Effector memory CD8-positive, alpha-beta T cell (primary cell): Measurements from ENCODE around the gene VPS72.
"Not testable (repeated sequence)": the region's sequence is repeated elsewhere in the genome, so short reads cannot be mapped to it uniquely, and the experiment has no call there.

Experiments
- ATAC-seq: fragments of 150-1000 bp; cut with Tn5 transposase; replicated peaks from 2 replicates; pipeline ENCODE4 v1.10.0; 2021; ENCODE audit warnings: mild to moderate bottlenecking, moderate library complexity
- DNase-seq, 3 experiments: peaks; one replicate each; pipeline ENCODE4 v3.0.0; 2021
- H3K27ac Mint-ChIP-seq, 2 donors: one replicate each; pipeline ENCODE4 v1.8.0; 2022; ENCODE audit warnings: mild to moderate bottlenecking in 2 of 2, mixed read lengths in 2 of 2, moderate library complexity in 2 of 2
- H3K27me3 Mint-ChIP-seq, 2 donors: one replicate each; pipeline ENCODE4 v1.8.0; 2022; ENCODE audit warnings: mixed read lengths in 2 of 2
- H3K36me3 Mint-ChIP-seq: one replicate; pipeline ENCODE4 v1.8.0; 2022; ENCODE audit warnings: mild to moderate bottlenecking, moderate library complexity, mixed read lengths; ENCODE audit not compliant: insufficient read depth
- H3K4me1 Mint-ChIP-seq, 2 donors: one replicate each; pipeline ENCODE4 v1.8.0; 2022; ENCODE audit warnings: low read depth in 2 of 2, mixed read lengths in 2 of 2
- H3K4me3 Mint-ChIP-seq, 2 donors: one replicate each; pipeline ENCODE4 v1.8.0; 2022; ENCODE audit warnings: mild to moderate bottlenecking in 2 of 2, mixed read lengths in 2 of 2, moderate library complexity in 2 of 2
- H3K9me3 Mint-ChIP-seq, 2 donors: one replicate each; pipeline ENCODE4 v1.8.0; 2022; ENCODE audit warnings: mixed read lengths in 2 of 2
- total RNA-seq, 9 experiments: gene quantifications; one replicate each; lab custom pipeline; 2026; lab: John Stamatoyannopoulos, UW

VPS72 gene, protein sequence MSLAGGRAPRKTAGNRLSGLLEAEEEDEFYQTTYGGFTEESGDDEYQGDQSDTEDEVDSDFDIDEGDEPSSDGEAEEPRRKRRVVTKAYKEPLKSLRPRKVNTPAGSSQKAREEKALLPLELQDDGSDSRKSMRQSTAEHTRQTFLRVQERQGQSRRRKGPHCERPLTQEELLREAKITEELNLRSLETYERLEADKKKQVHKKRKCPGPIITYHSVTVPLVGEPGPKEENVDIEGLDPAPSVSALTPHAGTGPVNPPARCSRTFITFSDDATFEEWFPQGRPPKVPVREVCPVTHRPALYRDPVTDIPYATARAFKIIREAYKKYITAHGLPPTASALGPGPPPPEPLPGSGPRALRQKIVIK
- 21.0 to 59.0 (median 46.5) reads per million in 9 experiments for total RNA-seq

DNA sequence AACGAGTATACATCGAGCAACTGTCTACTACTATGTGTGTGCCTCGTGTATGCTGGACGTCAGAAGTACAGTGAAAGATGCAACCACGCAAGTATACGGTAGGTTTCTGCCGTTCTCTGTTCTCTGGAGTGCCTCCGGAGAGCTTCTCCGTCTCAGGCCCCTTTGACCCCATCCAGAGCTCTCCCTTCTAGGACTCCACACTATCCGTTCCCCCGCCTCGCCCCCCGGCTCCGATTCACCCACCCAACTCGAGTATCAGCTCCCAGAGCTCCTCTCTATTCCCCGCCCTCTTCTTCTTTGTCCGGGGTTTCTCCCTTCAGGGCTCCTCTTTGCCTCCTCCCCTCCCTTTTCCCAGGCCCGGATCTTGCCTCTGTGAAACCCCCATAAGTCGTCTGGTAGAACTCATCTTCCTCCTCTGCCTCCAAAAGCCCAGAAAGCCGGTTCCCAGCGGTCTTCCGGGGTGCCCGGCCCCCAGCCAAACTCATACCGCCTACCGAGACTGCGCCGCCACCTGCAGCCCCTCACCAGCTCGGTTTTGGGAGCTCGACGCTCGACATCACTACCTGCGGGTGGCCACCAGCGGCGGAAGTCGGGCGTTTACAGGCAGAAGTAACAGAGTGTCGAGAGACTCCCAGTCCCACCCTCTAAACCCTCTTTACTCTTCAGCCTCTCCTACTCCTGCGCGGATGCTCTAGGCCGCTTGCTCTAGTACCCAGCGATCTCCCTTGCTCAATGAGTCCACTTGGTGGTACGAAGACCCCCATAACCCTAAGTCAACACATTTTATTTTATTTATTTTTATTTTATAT, at the start of gene VPS72:
Gene VPS72, minus strand, starts transcription at position 561 of the 809 bp plus-strand sequence. Its CDS starts 76 bp downstream, at position 485.
- Mint-ChIP-seq H3K4me3 (peak within 1 kb of the TSS; percentile 98 to 100), H3K36me3 (peaks cover 20% of the 10 kb centered on the region), H3K27me3 (no peaks in the 10 kb centered on the region), H3K27ac (peak within 1 kb of the TSS; percentile 97 to 99), H3K9me3 (no peaks in the 10 kb centered on the region), H3K4me1 (peaks cover 29 to 30% of the 10 kb centered on the region in 2 donors)
- ATAC-seq (peak; percentile 95), DNase-seq (peak; percentile 73 to 77 (median 74))

DNA sequence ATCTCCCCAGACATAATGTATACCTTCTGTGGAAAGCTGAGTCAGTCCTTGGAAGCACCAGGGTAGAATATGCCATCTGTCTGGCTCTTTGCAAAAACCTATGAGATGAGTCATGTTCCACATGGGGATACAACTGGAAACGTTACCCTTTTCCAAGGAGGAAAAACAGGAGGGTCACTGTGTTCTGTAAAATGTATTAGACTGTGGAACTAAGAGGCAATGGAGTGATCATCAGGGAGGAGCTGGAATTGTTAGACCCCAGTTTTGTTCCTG, 48.4 kb upstream of the VPS72 start:
- Mint-ChIP-seq H3K4me1 (no peaks in the 10 kb centered on the region), H3K9me3 (no peaks in the 10 kb centered on the region), H3K27ac (peak overlapping the region in 1 of 2 donors; percentile 32), H3K4me3 (no peak overlapping the region), H3K27me3 (no peaks in the 10 kb centered on the region), H3K36me3 (peaks cover 99% of the 10 kb centered on the region)
- ATAC-seq = no peak
- no peak for DNase-seq

DNA sequence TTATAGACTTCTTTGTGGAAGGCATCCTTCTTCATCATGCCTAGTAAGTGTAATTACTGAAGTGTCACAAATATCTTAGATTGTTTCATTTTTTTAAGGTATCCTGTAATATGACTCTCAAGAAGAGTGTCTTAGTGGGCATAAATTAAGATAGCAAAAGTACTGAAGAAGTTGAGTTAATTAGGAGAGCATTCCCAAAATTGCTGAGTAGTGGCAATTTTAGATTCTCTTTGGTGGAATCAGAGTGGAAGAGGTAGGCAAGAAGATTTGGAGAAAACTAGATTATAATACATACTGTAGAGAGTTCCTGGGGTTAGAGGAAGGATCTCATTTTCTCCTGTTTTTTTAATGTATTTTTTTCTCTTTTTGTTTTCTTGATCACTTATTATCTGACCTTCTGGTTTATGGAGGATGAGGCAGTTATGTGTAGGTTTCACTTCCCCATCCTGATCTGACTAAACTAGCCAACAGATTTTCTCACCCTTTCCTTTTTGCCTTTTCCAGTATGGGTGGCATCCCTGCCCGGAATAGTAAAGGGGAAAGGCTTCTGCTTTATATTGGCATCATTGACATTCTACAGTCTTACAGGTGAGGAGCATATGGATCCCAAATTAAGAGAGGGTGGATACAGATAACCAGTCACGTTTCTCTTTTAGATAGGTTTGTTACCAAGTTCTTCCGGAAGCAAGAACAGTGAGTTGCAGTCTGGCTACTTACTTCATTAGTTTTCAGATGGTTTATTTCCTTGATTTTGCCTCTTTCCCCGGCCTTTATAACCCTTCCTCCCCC, 47.9 kb upstream of the VPS72 start:
- Mint-ChIP-seq H3K36me3 (peaks cover 99% of the 10 kb centered on the region), H3K27me3 (no peaks in the 10 kb centered on the region), H3K4me3 (no peak overlapping the region), H3K9me3 (no peaks in the 10 kb centered on the region), H3K27ac (peak overlapping the region in 1 of 2 donors; percentile 32), H3K4me1 (no peaks in the 10 kb centered on the region)
- DNase-seq (no peak), ATAC-seq (no peak)

DNA sequence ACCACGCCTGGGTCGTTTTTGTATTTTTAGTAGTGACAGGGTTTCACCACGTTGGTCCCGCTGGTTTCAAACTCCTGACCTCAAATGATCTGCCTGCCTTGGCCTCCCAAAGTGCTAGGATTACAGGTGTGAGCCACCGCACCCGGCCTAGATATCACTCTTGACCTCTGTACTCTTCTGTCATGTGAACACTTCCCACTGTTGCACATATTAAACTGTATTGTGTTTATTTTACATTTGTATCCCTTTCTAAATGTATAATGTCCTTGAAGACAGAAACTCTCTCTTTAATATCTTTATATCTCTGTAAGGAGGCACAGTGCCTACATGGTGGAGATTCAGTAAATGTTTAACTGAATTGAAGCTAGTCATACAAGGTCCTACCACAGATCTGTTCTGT, 45.2 kb upstream of the VPS72 start:
- no peaks in the 10 kb centered on the region for H3K27me3 Mint-ChIP-seq
- H3K4me3 Mint-ChIP-seq = no peak overlapping the region
- DNase-seq (no peak), ATAC-seq (no peak)
- H3K4me1 Mint-ChIP-seq = no peaks in the 10 kb centered on the region
- H3K27ac Mint-ChIP-seq = peak overlapping the region; percentile 12 to 65
- H3K9me3 Mint-ChIP-seq = no peaks in the 10 kb centered on the region
- peaks cover 89% of the 10 kb centered on the region for H3K36me3 Mint-ChIP-seq

DNA sequence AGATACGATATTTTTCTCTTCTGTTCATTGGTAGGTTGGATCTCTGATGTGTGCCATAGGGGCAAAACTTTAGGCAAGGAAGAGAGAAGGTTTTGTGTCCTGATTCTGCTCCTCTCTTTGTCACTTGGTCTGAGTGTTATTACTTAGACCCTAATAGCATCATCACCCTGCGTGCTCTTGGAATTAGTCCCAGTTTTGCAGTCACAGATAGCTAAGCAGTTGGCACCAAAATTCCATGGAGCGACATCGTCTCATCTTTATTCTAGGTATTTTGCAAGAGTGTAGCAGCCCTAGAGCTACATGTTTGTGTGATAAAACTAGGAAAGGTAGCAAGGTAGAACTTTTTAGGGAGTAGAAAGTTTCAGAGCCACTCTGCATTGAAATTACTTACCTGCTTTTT, 32.1 kb upstream of the VPS72 start:
- peaks cover 3 to 13% of the 10 kb centered on the region in 2 donors for H3K4me1 Mint-ChIP-seq
- no peaks in the 10 kb centered on the region for H3K9me3 Mint-ChIP-seq
- ATAC-seq (no peak), DNase-seq (no peak)
- H3K27me3 Mint-ChIP-seq = no peaks in the 10 kb centered on the region
- H3K4me3 Mint-ChIP-seq = no peak overlapping the region
- H3K27ac Mint-ChIP-seq = no peak overlapping the region
- H3K36me3 Mint-ChIP-seq = peaks cover 29% of the 10 kb centered on the region

DNA sequence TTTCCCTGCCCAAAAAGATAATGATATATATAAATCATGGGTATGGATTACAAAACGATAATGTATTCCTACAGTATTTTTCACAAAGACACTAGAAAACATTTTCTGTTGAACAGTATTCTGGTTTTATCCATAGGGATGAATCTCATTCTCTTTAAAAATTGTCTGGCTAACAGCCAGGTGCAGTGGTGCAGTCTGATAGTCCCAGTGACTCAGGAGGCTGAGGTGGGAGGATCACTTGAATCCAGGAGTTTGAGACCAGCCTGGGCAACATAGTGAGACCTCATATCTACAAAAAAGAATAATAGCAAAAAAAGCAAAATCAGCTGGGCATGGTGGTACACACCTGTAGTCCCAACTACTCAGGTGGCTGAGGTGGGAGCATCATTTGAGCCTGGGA, 31.6 kb upstream of the VPS72 start:
- DNase-seq = no peak
- H3K27me3 Mint-ChIP-seq = no peaks in the 10 kb centered on the region
- H3K4me1 Mint-ChIP-seq = peaks cover 3 to 15% of the 10 kb centered on the region in 2 donors
- H3K9me3 Mint-ChIP-seq = no peaks in the 10 kb centered on the region
- no peak overlapping the region for H3K4me3 Mint-ChIP-seq
- H3K27ac Mint-ChIP-seq = no peak overlapping the region
- no peak for ATAC-seq
- peaks cover 26% of the 10 kb centered on the region for H3K36me3 Mint-ChIP-seq

DNA sequence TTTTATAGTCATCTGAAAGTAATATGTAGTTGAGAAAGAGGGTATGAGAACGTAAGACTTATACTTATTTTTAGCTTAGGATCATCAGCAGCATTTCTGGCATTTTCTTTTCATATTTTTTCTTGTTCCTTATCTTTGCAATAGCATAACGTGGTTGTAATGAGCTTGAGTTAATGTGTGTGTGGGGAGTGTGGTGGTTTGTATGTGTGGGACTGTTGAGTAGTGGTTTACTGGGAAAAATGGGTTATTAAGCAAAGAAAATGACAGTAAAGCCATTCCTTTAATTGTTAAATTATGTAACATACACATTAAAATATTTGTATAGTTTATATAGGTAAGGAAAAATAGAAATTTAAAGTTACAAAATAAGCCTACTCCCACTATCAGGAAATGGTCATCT, 23.6 kb upstream of the VPS72 start:
- ATAC-seq = no peak
- H3K36me3 Mint-ChIP-seq = peaks cover 46% of the 10 kb centered on the region
- peak overlapping the region in 1 of 2 donors; percentile 51 for H3K27ac Mint-ChIP-seq
- no peaks in the 10 kb centered on the region for H3K9me3 Mint-ChIP-seq
- H3K4me3 Mint-ChIP-seq = no peak overlapping the region
- no peaks in the 10 kb centered on the region for H3K27me3 Mint-ChIP-seq
- peaks cover 12 to 30% of the 10 kb centered on the region in 2 donors for H3K4me1 Mint-ChIP-seq
- DNase-seq = no peak

DNA sequence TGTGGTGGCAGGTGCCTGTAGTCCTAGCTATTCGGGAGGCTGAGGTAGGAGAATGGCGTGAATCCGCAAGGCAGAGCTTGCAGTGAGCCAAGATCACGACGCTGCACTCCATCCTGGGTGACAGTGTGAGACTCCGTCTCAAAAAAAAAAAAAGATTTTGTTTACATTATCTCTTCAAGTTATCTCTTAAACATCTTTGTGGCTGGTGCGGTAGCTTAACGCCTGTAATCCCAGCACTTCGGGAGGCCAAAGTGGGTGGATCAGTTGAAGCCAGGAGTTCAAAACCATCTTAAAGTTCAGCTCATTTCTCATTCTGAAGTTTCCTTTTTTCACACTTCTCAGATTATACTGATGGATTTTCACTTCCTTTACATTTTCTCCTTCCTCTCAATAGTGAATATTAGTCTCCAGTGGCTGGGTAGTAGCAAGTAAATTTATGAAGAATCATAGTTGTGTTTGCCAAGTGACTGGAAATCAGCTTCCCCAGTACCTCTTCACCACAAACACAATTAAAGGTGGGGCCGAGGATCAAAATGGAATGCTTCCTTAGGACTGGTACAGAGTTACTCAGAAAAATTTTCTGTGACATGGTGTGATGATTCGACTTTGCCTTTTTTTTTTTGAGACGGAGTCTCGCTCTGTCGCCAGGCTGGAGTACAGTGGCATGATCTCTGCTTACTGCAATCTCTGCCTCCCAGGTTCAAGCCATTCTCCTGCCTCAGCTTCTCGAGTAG, 22.1 kb upstream of the VPS72 start:
- peaks cover 50% of the 10 kb centered on the region for H3K36me3 Mint-ChIP-seq
- H3K9me3 Mint-ChIP-seq = no peaks in the 10 kb centered on the region
- no peaks in the 10 kb centered on the region for H3K27me3 Mint-ChIP-seq
- H3K4me3 Mint-ChIP-seq = peak overlapping the region in 1 of 2 donors; percentile 14
- H3K4me1 Mint-ChIP-seq = peaks cover 12 to 21% of the 10 kb centered on the region in 2 donors
- ATAC-seq (no peak), DNase-seq (no peak)
- H3K27ac Mint-ChIP-seq = peak overlapping the region; percentile 79 to 87

DNA sequence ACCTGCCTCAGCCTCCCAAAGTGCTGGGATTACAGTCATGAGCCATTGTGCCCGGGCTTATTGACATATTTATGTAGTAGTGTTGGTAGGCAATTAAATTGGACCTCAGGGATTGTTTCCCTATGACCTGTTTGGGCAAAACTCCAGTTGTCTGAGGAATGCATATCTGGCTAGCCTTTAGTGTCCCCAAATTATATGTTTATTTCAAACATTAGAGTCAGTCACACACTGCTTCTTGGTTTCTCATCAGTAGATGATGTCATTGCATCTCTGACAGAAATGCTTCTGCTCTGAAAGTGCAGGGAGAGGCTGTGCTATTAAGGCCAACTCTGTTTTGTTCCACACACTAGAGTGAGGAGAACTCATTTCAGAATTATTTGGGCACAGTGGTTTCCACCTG, 20.8 kb upstream of the VPS72 start:
- DNase-seq = no peak
- ATAC-seq = no peak
- Mint-ChIP-seq H3K4me1 (peaks cover 12 to 15% of the 10 kb centered on the region in 2 donors), H3K27ac (peak overlapping the region in 1 of 2 donors; percentile 79), H3K36me3 (peaks cover 55% of the 10 kb centered on the region), H3K27me3 (no peaks in the 10 kb centered on the region), H3K4me3 (no peak overlapping the region), H3K9me3 (no peaks in the 10 kb centered on the region)

DNA sequence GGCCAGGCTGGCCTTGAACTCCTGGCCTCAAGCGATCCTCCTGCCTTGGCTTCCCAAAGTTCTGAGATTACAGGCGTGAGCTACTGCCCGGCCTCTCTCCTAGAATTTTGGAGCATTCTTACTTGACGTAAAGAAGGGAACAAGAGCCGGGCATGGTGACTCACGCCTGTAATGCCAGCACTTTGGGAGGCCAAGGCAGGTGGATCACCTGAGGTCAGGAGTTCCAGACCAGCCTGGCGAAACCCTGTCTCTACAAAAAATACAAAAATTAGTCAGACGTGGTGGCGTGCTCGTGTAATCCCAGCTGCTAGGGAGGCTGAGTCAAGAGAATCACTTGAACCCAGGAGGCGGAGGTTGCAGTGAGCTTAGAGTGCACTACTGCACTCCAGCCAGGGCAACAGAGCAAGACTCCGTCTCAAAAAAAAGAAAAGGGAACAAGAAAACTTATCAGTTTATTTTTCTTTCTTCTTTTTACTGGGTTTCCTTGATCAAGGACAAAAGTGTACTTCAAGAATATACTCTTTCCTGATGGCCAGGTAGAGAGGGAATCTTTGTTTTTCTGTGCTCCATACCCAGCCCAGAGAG, 15.5 kb upstream of the VPS72 start:
- H3K4me3 Mint-ChIP-seq, H3K9me3 Mint-ChIP-seq, DNase-seq, H3K27me3 Mint-ChIP-seq, ATAC-seq, H3K27ac Mint-ChIP-seq: not testable (repeated sequence)
- Mint-ChIP-seq H3K4me1 (peaks cover 5 to 12% of the 10 kb centered on the region in 2 donors), H3K36me3 (peaks cover 50% of the 10 kb centered on the region)

DNA sequence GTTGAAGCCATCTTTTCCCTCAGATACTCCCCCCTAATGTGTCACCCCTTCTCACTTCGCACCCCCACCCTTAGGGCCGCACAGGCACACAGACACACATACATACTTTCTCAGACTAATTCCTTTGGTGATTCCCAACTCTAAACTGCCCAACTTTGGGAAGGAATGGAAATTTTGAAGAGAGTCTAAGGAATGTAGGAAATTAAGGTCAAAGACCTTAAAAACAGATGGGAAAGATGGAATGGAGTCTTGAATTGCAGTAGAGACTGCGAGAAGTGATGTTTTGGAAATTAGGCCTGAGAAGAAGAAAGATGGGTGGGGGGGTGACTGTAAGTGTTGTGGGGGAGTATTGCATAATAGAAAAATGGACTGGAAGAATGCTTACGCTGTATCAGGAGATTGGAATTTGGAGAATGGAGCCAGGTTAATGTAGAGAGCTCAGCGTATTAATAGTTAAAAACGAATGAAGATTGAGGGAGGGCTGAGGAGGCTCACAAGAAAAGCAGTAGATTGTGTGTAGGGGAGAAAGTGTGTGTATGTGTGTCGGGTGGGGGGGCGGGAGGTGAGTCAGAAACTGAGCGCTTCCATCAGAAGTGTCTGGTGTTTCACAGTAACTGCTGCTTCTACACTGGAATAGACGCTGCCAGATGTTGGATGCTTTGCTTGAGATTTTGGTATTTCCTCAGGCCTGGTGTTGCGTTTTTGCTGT, 10.0 kb upstream of the VPS72 start:
- Mint-ChIP-seq H3K36me3 (peaks cover 41% of the 10 kb centered on the region), H3K4me1 (peaks cover 31 to 39% of the 10 kb centered on the region in 2 donors), H3K27me3 (no peaks in the 10 kb centered on the region), H3K27ac (peak overlapping the region; percentile 97 to 99), H3K4me3 (peak overlapping the region; percentile 99 to 100), H3K9me3 (no peaks in the 10 kb centered on the region)
- DNase-seq (no peak), ATAC-seq (no peak)
